MV-4-11 (cell line): Measurements from ENCODE around the gene OPCML.

ENCODE experiments used
- DNase-seq: peaks from one replicate; lab custom pipeline; 2025; lab: John Stamatoyannopoulos, UW

The OPCML gene

DNA sequence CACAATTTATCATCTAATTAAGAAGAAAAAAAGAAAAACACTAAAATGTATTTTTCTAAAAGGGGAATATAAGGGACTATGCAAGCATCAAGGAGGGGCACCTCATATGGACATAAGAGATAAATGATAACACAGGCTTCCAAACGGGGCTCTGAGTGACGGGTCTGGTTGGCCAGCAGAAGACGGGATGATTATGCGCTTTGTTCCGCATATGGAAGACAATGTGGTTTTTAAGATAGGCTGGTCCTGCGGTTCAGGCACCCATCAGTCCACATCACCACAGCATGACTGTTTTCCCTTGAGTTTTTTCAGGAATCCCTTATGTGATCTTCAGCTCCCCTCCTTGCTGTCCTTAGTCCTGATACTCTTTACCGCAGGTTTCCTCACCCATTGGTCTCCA, 404.6 kb downstream of the OPCML start:
- DNase-seq = no peak

GRCh38 chr11:133123796-133124195, 408.5 kb downstream of the OPCML start:
- no peak for DNase-seq

DNA sequence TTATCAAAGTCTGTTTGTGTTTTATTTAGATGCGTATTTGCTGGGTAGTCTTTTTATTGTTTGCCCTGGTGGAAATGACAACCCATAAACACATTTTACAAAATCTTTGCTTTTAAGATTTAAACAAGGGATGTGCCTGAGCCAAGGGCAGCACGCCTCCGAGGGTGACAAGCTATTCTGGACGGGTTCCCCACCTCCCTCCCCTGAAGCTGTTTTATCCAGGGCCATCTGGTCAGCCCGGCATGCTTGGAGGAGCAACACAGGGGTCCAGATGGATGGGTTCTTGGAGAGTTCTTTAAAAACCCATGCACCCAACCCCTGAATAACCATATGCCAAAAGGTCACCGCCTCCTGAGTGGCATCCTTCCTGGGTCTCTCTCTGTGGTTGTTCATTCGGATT, 408.9 kb downstream of the OPCML start:
- DNase-seq = no peak

DNA sequence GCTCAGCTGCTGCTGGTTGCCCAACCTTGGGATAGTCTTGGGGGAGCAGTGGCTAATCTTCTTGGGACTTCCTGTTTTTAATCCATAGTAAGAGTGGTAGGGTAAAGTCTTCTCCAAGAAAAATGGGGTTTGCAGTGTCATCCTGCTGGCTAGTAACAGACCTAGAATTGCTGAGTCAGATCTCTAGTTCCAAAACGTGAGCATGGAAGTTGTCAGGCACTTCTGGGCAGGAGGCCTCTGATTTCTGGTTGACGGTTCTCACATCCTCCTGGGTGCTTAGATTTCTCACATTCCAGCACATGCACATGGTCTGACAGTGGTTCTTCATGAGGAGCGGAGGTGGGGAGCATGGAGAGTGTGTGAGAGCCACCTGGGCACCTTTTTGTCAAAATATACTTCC, 410.0 kb downstream of the OPCML start:
- DNase-seq = no peak

DNA sequence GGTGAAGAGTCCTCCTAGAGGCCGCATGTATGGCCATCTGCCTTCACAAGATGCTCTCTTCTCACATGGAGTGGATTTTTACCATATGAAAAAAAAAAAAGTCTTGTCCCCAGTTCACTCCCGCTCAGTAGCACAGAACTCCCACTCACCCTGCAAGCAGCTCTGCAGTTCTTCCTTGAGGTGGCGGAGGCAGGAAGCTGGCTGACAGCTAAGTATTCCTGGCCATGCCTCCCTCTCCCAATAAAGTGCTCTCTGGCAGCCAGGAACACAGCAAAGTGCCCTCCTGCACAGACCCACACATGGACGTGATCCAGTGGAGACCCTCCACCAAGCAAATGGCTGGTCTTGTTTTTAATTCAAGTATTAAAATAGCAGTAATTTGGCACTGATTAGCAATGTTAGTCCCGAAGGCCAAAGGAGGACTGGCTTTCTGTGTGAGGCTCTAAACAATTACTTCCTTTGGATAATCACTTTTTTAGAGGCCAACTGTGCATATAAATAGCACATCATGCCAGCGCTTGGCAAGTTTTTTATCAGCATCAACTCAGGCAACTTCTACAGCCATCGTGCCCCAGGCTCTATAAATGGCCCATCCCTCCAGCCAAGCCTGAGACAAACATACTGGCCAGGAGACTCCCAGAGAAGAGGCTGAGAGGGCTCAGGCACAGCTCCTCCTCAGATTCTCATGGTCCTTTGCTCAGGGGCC, 413.6 kb downstream of the OPCML start:
- no peak for DNase-seq

- DNase-seq = no peak
These were observed 417.2 kb downstream of the OPCML start for GRCh38 chr11:133115099-133115498.

- no peak for DNase-seq
These were observed 424.5 kb downstream of the OPCML start for GRCh38 chr11:133107763-133108162.

- DNase-seq = no peak
These were observed 425.2 kb downstream of the OPCML start for GRCh38 chr11:133107136-133107535.

- DNase-seq = no peak
These were observed 425.9 kb downstream of the OPCML start for GRCh38 chr11:133106417-133106816.

DNA sequence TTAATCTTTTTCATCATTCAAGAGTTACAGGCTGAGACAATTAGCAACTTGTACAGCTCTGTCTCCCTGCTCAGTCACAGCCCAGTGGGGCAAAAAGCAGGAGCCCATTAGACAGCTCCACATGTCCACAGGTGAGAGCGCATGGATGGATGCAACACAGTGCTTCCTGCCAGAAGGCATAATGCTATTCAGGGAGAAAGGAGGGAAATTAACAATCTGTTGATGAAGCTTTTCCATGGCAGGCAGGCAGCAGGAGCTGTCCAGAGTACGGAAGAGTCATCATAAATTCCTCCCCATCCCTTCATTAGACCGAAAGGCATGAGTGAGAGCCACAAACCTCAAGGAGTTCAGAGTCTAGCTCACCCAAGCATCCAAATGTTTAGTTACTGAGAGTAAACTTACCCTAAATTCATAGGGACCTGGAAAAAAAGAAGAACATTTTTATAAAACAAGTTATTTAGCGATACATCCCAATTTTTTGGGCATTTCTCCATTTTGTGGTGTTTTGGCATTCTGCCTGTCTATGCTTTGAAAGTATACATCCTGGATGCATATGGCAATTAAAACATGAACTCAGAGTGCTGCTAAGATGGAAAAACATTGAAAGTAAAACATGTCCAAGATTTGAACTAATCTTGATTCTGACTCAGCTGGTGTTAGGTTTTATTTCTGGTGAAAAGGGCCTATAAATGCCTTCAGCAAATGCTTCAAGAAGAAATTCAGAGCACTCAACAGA, 428.1 kb downstream of the OPCML start:
- DNase-seq = no peak

- no peak for DNase-seq
These were observed 435.3 kb downstream of the OPCML start for GRCh38 chr11:133096981-133097380.

GRCh38 chr11:133086518-133086917, 445.8 kb downstream of the OPCML start:
- no peak for DNase-seq

DNA sequence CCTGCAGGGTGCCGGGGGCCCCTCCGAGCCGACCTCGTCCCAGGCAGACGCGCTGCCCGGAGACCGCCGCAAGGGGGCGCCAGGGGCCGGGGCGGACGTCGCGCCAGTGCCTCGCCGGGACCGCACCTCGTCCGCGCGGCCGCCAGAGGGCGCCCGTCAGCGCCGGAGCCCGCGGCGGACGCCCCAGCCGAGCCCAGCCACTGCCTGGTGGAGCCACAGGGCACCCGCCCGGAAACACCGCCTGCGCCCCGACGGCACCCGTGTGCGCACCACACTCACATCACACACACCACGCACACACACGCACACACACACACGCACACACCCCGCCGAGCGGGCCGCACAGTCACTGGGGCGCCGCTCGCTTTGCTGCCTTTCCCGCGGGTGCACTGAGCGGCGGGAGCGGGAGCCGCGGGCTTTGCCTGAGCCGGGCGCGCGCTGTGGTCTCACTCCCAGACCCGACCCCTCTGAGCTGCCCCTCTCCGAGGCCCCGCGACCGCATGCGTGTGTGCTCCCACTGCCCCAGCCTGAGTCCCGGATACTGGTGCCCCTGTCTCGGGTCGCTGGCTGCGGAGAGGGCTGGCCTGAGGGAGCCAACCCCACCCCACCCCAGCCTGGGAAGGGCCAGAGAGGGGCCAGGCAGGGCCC, 449.3 kb downstream of the OPCML start:
- DNase-seq = peak; percentile 55

- no peak for DNase-seq
These were observed 449.9 kb downstream of the OPCML start for GRCh38 chr11:133082453-133082781.

- no peak for DNase-seq
These were observed 450.4 kb downstream of the OPCML start for GRCh38 chr11:133081730-133082452.

- DNase-seq = no peak
These were observed 451.3 kb downstream of the OPCML start for GRCh38 chr11:133081020-133081419.

DNA sequence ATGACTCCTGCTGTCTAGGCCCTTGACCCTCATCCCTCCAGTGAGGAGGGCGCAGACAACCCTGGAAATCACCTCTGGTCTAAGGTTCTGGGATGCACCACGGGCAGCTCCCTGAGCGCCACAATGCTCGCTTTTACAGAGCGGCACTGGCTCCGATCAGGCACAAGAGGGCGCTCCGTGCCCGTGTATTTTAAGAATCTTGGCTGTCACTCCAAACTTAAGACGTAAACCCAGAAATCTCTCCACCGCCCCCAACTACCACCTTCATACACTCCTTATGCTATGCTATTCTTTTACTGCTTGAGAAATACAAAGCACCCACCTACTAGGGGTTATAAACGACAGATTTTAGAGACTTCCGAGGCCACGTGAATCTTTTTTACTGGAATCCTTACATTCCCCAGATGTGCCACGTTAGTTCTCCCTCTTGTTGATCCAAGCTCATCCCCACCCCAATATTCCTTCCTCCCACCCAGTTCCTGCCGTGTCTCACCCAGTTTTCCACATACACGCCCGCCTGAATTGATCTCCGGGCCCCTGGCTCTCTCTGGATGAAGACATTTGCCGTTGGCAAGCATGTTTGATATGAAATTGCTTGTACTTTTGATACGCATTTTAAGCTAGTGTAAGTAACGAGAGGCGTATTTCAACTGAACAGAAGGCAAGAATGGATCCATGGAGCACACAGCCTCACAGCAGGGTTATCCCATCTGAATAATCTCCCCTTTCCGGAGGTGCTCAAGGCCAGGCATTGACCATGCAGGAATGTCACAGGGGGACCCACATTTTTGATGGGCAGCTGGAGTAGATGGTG, 453.5 kb downstream of the OPCML start:
- DNase-seq = peak; percentile 26

DNA sequence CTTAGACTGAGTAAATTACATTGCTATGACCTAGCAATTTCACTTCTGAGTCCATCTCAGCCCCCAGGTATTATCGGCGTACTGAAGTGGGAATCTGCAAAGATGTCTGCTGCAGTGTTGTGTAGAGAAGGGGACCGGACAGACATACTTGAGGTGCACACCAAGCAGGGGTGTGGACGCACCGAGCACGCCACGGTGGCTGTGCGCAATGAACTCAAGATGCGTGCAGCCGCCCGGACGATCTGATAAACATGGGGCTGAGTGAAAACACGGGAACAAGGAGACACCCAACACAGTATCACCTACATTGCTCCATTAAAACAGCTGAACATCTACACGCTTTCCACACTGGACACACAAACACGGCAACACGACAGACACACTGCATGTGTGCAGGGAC, 454.3 kb downstream of the OPCML start:
- no peak for DNase-seq

GRCh38 chr11:133075351-133075750, 456.9 kb downstream of the OPCML start:
- DNase-seq = no peak

DNA sequence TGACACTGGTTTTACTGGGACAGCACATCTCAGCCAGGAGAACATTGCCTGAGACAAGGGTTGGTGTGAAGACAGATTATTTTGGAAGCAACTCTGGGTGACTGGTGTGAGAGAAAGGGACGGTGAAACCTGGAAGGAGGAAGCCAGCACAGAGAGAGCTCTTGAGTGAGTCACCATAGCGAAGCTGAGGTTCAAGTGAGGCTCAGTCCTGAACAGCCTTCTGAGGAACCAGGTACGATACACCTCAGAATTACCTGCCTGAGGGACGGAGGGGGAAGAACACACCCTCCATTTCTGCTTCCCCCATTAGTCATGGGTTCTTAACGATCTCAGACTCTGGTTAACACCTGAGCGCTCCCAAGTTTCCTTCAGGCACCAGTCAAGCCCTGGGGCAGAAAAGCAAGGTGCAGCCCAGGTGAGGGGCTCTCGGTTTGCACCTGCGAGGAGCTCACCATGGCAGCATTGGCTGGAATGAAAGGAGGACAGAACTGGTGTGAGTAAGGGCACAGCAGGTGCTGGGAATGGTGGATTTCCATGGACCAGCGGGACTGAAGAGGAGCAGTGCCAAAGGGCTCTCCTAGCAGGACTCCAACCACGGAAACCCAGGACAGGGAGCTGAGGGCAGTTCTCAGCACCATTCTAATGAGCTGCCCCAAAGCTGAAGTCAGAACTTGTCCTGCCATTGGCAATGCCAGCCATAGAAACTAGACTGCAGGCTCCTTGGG, 459.3 kb downstream of the OPCML start:
- no peak for DNase-seq

- DNase-seq = no peak
These were observed 459.9 kb downstream of the OPCML start for GRCh38 chr11:133072378-133072777.
